Astrocyte of the spinal cord (primary cell): ENCODE data around the gene SMOC1.

Experiments
- DNase-seq: peaks from one replicate; pipeline ENCODE4 v3.0.0; 2011; ENCODE audit warnings: low read depth, low spot score
- H3K4me3 ChIP-seq: 2 replicates; pipeline ENCODE4 v1.5.1; 2011; ENCODE audit warnings: low read depth, mild to moderate bottlenecking, low read length, moderate library complexity
- CTCF ChIP-seq: IDR thresholded peaks from 2 replicates; pipeline ENCODE4 v1.5.1; 2012; ENCODE audit warnings: low read depth, mild to moderate bottlenecking, low read length, inconsistent platforms
- in situ Hi-C: cut with HindIII; loops from 2 replicates; pipeline ENCODE4 v1.10.0; 2017; ENCODE audit warnings: low sequenced_read_pairs

The SMOC1 gene

GRCh38 chr14:69993326-69993725 lies 114.1 kb downstream of the SMOC1 start:
- H3K4me3 ChIP-seq, result no peak overlapping the region
- TF ChIP-seq CTCF, result no peak
- in situ Hi-C loops, result no loop called here
- DNase-seq, result no peak

DNA sequence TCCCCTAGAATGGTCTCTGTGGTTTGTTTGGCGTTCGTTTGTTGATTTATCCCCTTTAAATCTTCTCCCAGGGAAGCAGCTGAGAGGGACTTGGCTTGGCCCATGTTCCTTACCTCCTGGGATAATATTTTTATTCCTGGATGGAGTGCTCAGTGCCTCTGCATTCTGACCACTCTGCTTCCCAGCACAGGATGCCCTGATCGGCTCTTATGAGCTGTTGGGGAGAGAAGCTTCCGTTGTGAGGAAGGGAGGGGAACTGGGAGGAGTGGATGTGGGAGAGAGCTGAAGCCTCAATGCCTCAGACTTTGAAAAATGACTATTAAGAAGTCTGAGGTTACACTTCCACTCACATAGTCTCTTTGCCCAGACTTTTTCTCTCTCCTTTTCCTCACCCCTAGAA lies 114.8 kb downstream of the SMOC1 start:
- in situ Hi-C loops, result no loop called here
- no peak overlapping the region for H3K4me3 ChIP-seq
- peak; percentile 65 for DNase-seq
- no peak for TF ChIP-seq CTCF

GRCh38 chr14:69996216-69996615 lies 117.0 kb downstream of the SMOC1 start:
- in situ Hi-C loops, result no loop called here
- TF ChIP-seq CTCF, result no peak
- peak; percentile 78 for DNase-seq

GRCh38 chr14:69997849-69998248 lies 118.6 kb downstream of the SMOC1 start:
- DNase-seq, result peak; percentile 93
- in situ Hi-C loops, result no loop called here
- no peak for TF ChIP-seq CTCF
- no peak overlapping the region for H3K4me3 ChIP-seq

More at GRCh38 chr14:69996216-69996615, 117.0 kb downstream of the SMOC1 start:
- H3K4me3 ChIP-seq, result no peak overlapping the region

DNA sequence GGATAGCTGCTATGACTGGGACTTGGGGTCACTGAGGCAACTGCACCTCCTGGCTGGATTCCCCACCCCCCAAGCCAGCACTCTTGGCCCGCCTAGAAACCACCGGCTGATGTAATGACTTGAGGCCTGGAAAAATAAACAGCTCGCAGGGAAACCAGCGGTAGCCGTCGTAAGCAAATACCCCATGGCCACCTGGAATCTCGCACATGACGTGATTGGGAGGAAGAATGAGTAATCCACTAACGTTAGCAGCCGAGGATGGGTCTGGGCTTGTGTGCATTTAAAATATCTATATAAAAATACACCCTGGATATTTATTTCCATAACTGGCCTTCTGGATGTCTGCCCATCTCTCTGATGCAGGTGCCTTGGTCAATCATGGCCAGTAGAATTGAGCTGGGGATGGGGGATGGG lies 120.1 kb downstream of the SMOC1 start:
- peak; percentile 99 for DNase-seq
- in situ Hi-C loops, result no loop called here

DNA sequence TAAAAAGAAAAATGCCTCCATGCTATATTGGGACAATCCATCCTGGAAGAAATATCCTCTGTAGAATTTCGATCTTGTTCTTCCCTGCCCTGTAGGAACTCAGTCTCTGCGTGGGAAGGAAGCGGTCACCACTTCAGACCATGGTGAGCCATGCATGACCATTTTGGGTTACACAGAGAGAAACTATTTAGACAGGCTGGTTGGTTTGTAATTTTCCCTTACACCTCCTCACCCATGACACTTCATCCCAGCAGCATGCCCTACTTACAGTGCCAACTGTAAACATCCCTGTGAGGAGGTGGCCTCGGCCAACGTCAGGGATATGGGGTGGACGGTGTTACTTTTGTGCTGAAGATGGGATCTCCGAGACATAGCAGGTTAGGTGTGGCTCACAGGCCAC lies 121.4 kb downstream of the SMOC1 start:
- H3K4me3 ChIP-seq, result no peak overlapping the region
- no peak for DNase-seq
- no peak for TF ChIP-seq CTCF
- in situ Hi-C loops, result no loop called here

More for the DNA sequence above, 120.1 kb downstream of the SMOC1 start:
- H3K4me3 ChIP-seq, result no peak overlapping the region
- no peak for TF ChIP-seq CTCF
